Mucosa of stomach (tissue), 1 donor: Measurements from ENCODE around the gene FBXO8.
"Not testable (repeated sequence)": the region's sequence is repeated elsewhere in the genome, so short reads cannot be mapped to it uniquely, and the experiment has no call there.

Experiments used
- H3K27me3 ChIP-seq: one replicate; pipeline ENCODE4 v1.7.0; 2013; ENCODE audit warnings: mild to moderate bottlenecking, low read length; ENCODE audit not compliant: control insufficient read depth, insufficient read depth
- H3K36me3 ChIP-seq: one replicate; pipeline ENCODE4 v1.7.0; 2013; ENCODE audit warnings: low read length; ENCODE audit not compliant: control insufficient read depth, insufficient read depth
- H3K4me1 ChIP-seq: one replicate; pipeline ENCODE4 v1.7.0; 2013; ENCODE audit warnings: mild to moderate bottlenecking, low read length; ENCODE audit not compliant: control insufficient read depth, insufficient read depth
- H3K4me3 ChIP-seq: one replicate; pipeline ENCODE4 v1.7.0; 2013; ENCODE audit warnings: low read length
- H3K9ac ChIP-seq: one replicate; pipeline ENCODE4 v1.7.0; 2013; ENCODE audit warnings: mild to moderate bottlenecking, low read length, moderate library complexity
- H3K9me3 ChIP-seq: one replicate; pipeline ENCODE4 v1.7.0; 2013; ENCODE audit warnings: mild to moderate bottlenecking, low read length, moderate library complexity; ENCODE audit not compliant: control insufficient read depth
- donor health status: Pancreatic carcinoma.

Gene FBXO8

DNA sequence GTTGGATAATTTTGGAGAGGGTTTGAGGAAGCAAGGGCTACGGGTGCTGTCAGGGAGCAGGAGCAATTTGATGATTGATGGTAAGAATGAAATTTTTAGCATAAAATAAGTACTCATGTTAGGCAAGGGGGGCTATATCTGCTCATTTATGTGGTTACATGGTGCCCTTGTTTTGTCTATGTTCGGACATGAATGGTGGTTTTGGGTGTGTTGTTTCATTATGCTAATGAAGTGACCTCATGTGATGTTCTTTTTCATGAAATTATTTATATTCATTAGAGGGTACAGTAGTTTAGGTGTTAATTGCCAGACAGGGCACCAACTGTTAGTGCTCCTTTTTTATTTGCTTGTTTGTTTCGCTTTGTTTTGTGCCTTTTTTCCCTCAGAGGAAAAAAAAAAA lies 29.5 kb upstream of the FBXO8 start:
- H3K9ac ChIP-seq: no peak overlapping the region
- no peak overlapping the region for H3K4me3 ChIP-seq
- no peaks in the 10 kb centered on the region for H3K4me1 ChIP-seq
- H3K27me3 ChIP-seq: no peaks in the 10 kb centered on the region
- H3K9me3 ChIP-seq: no peaks in the 10 kb centered on the region
- H3K36me3 ChIP-seq: no peaks in the 10 kb centered on the region

DNA sequence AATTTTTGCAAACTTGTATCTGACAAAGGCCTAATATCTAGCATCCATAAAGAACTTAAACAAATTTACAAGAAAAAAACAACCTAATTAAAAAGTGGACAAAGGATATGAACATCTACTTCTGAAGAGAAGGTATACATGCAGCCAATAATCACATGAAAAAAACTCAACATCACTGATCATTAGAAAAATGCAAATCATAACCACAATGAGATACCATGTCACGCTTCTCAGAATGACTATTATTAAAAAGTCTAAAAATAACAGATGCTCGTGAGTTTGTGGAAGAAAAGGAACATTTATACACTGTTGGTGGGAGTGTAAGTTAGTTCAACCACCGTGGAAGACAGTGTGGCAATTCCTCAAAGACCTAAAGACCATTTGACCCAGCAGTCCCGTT lies 24.2 kb upstream of the FBXO8 start:
- Histone ChIP-seq H3K9ac (no peak overlapping the region), H3K36me3 (no peaks in the 10 kb centered on the region), H3K4me3 (no peak overlapping the region), H3K27me3 (no peaks in the 10 kb centered on the region), H3K4me1 (no peaks in the 10 kb centered on the region), H3K9me3 (no peaks in the 10 kb centered on the region)

DNA sequence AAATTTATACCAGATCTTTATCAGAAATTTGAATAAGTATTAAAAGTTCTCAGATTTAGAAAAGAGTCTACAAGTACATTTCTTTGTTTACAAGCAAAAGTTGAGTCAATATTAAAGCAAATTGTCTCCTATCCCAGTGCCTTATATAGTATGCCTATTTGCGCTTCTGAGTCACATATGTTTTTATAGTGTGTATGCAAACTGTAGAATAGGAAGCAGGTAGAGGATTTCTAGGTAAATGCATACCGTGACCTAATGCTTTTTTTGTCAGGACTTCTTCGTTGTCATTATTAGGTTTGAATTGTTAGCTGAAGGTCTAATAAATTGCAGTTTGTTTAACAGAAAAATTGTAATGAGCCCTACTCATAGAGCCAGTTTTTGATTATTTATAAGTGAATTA lies 22.5 kb upstream of the FBXO8 start:
- H3K9ac ChIP-seq: no peak overlapping the region
- H3K4me3 ChIP-seq: no peak overlapping the region
- no peaks in the 10 kb centered on the region for H3K9me3 ChIP-seq
- no peaks in the 10 kb centered on the region for H3K4me1 ChIP-seq
- H3K36me3 ChIP-seq: no peaks in the 10 kb centered on the region
- H3K27me3 ChIP-seq: no peaks in the 10 kb centered on the region

DNA sequence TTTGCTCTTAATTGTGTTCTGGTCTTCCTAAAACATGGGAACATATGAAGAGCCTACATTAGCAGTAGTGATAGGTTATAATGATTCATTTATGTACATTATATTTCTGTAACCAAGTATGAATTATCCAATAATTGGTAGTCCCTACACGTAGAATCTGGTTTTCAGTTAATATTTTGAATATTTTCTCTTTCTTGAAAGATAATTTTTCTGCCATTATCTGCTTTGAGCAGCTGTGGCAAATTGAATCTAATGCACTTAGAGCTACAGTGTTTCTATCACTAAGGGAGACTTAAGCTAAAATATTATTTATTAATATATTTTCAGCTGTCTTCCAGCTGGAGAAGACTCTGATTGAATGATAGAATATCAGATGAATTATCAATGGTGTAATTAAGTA lies 21.2 kb upstream of the FBXO8 start:
- no peak overlapping the region for H3K9ac ChIP-seq
- no peaks in the 10 kb centered on the region for H3K27me3 ChIP-seq
- no peaks in the 10 kb centered on the region for H3K4me1 ChIP-seq
- H3K36me3 ChIP-seq: no peaks in the 10 kb centered on the region
- H3K9me3 ChIP-seq: no peaks in the 10 kb centered on the region
- H3K4me3 ChIP-seq: no peak overlapping the region

DNA sequence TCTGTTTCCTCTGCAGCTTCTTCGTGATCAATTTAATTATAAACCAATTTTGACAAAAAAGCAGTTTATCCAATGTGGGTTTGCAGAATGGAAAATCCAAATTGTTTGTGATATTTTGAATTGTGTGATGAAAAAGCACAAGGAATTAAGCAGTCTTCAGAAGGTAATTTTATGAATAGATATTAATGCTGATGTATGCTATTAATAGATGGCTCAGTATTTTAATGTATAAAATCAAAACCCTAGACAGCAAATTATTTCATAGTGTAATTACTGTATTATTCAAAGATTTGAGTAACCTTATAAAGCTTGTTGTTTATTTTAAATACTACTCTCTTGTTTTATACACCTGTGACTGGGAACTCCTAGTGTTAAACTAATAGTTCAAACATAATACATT lies 20.2 kb upstream of the FBXO8 start:
- no peak overlapping the region for H3K9ac ChIP-seq
- no peak overlapping the region for H3K4me3 ChIP-seq
- no peaks in the 10 kb centered on the region for H3K4me1 ChIP-seq
- H3K27me3 ChIP-seq: no peaks in the 10 kb centered on the region
- H3K9me3 ChIP-seq: no peaks in the 10 kb centered on the region
- H3K36me3 ChIP-seq: no peaks in the 10 kb centered on the region

DNA sequence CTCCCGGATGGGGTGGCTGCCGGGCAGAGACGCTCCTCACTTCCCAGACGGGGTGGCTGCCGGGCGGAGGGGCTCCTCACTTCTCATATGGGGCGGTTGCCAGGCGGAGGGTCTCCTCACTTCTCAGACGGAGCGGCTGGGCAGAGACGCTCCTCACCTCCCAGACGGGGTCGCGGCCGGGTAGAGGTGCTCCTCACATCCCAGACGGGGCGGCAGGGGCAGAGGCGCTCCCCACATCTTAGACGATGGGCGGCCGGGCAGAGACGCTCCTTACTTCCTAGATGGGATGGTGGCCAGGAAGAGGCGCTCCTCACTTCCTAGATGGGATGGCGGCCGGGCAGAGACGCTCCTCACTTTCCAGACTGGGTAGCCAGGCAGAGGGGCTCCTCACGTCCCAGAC lies 11.7 kb upstream of the FBXO8 start:
- H3K27me3 ChIP-seq, H3K4me1 ChIP-seq, H3K36me3 ChIP-seq, H3K9me3 ChIP-seq, H3K4me3 ChIP-seq, H3K9ac ChIP-seq: not testable (repeated sequence)

DNA sequence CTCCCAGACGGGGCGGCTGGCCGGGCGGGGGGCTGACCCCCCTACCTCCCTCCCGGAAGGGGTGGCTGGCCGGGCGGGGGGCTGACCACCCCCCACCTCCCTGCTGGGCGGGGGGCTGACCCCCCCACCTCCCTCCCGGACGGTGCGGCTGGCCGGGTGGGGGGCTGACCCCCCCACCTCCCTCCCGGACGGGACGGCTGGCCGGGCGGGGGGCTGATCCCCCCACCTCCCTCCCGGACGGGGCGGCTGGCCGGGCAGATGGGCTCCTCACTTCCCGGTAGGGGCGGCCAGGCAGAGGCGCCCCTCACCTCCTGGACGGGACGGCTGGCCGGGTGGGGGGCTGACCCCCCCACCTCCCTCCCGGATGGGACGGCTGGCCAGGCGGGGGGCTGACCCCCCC lies 11.2 kb upstream of the FBXO8 start:
- H3K4me3 ChIP-seq, H3K36me3 ChIP-seq, H3K9ac ChIP-seq, H3K4me1 ChIP-seq, H3K9me3 ChIP-seq, H3K27me3 ChIP-seq: not testable (repeated sequence)

DNA sequence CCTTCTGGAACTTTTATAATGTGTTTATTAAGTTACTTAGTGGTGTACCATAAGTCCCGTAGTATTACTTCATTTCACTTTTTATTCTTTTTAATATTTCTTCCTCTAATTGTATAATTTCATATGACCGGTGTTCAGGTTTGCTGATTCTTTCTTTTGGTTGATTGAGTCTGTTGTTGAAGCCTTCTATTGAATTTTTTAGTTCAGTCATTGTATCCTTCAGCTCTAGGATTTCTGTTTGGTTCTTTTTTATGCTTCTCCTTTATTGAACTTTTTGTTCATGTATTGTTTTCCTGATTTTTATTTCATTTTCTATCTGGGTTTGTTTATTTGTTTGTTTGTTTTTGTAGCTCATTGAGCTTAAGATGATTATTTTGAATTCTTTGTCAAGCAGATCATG lies 9.0 kb upstream of the FBXO8 start:
- no peaks in the 10 kb centered on the region for H3K9me3 ChIP-seq
- no peaks in the 10 kb centered on the region for H3K27me3 ChIP-seq
- H3K4me1 ChIP-seq: no peaks in the 10 kb centered on the region
- no peaks in the 10 kb centered on the region for H3K36me3 ChIP-seq
- no peak overlapping the region for H3K9ac ChIP-seq
- H3K4me3 ChIP-seq: no peak overlapping the region

DNA sequence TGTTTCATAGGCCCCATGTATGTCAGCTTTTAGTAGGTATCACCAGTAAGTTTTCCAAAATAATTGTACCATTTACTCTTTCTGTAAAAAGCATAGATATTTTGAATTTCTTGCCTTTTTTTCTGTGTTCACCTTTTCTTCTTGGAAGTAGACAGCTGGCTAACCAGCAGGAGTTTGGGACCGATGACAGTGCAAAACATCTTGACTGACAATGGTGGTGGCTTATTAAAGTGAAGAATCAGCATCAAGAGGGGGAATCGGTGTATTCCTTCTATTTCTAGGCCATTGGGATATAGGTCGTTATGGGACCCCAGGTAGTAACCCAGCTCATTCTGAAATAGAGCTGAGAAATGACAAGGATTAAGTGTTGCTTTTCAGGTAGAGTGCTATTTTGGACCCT lies 3.4 kb upstream of the FBXO8 start:
- Histone ChIP-seq H3K27me3 (no peaks in the 10 kb centered on the region), H3K9ac (no peak overlapping the region), H3K4me1 (no peaks in the 10 kb centered on the region), H3K4me3 (no peak overlapping the region), H3K9me3 (no peaks in the 10 kb centered on the region), H3K36me3 (no peaks in the 10 kb centered on the region)

DNA sequence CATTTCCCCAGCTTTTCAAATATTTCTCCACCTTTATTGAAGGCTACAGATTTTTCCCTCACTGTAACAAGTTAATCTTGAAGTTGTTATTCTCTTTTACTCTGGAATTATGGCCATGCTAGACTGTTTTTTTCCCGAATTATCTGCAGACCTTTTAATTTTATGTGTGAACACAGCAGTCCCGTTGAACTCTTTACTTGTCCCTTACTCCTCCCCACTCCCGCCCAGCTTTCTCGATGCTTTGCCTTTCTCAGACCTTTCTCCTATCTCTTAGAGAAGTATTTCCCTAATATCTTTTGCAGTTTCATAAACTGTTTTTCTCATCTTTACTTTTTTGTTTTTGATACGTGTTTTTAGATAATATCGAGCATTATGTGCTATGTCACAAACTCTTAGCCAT lies 1.0 kb upstream of the FBXO8 start:
- Histone ChIP-seq H3K36me3 (no peaks in the 10 kb centered on the region), H3K9me3 (no peaks in the 10 kb centered on the region), H3K4me1 (no peaks in the 10 kb centered on the region), H3K9ac (peak overlapping the region; percentile 94), H3K4me3 (peak overlapping the region; percentile 93), H3K27me3 (no peaks in the 10 kb centered on the region)

DNA sequence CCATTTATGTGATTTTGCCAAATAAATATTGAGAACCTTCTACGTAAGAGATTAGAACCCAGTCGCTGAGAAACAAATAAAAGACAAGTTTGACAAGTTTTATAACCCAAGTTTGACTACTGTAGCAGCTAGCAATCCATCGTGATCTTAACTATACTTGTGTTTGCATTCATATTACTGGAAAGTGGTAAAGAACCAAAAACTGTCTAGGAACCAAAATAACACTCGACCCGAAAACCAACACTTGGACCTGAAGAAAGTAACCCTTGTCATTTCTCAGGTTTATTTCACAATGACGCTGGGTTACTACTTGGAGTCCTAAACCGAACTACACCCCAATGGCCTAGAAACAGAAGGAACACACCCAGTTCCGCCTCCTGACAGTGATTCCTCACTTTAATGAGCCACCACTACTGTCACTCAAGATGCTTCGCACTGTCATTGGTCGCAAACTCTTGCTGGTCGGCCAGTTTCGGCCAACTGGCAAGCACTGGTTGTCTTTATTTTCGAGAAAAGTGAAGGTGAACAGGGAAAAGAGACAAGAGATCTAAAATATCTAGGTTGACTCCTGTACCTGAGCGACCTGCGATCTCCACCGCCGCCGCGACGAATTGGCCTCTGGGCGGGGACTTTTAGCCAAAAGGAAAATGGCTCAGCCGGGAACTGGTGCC lies 496 bp downstream of the FBXO8 start:
- H3K4me1 ChIP-seq: no peaks in the 10 kb centered on the region
- H3K36me3 ChIP-seq: no peaks in the 10 kb centered on the region
- no peaks in the 10 kb centered on the region for H3K9me3 ChIP-seq
- peak overlapping the region; percentile 93 for H3K4me3 ChIP-seq
- H3K9ac ChIP-seq: peak overlapping the region; percentile 94
- no peaks in the 10 kb centered on the region for H3K27me3 ChIP-seq

DNA sequence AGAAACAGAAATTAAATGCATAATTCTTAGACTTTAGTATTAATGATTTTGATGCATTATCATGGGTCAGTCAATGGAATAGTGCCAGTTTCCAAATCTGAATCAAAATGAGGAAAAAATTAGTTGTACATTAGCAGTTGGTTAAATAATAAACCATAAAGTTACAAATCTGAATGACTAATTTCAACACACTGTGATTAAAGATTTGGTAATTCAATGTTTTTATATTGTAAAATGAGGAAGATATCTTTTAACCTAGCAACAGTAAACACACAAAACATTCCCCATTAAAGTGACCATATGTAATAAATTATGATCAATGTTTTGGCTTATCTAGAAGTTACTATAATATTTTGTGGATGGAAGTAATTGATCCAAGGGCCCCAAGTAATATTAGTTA lies 1.6 kb downstream of the FBXO8 start:
- H3K4me3 ChIP-seq: no peak overlapping the region
- no peak overlapping the region for H3K9ac ChIP-seq

DNA sequence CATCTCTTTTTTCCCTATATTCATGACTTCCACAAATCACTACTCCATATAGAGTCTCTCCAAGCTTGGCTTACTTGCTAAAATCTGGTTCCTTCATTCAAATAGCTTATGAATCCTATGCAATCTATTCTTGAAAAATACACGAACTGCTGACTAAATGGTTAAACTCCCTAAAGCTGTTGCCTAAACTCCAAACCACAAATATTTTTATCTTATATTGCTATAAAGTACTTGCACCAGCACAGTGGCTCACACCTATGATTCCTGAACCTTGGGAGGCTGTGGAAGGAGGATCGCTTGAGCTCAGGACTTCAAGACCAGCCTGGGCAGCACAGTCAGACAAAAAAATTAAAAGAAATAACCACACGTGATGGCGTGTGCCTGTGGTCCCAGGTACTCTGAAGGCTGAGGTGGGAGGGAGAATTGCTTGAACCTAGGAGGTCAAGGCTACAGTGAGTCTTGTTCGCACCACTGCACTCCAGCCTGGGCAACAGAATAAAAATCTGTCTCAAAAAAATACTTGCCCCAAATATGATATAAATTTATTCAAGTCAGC lies 2.2 kb downstream of the FBXO8 start:
- H3K9me3 ChIP-seq: no peaks in the 10 kb centered on the region
- no peaks in the 10 kb centered on the region for H3K4me1 ChIP-seq
- no peaks in the 10 kb centered on the region for H3K27me3 ChIP-seq
- H3K36me3 ChIP-seq: no peaks in the 10 kb centered on the region
- H3K9ac ChIP-seq: no peak overlapping the region
- no peak overlapping the region for H3K4me3 ChIP-seq

More for the DNA sequence above, 1.6 kb downstream of the FBXO8 start:
- no peaks in the 10 kb centered on the region for H3K9me3 ChIP-seq
- no peaks in the 10 kb centered on the region for H3K36me3 ChIP-seq
- H3K4me1 ChIP-seq: no peaks in the 10 kb centered on the region
- H3K27me3 ChIP-seq: no peaks in the 10 kb centered on the region
